Endothelial cell of umbilical vein (primary cell): Measurements from ENCODE around the gene CRY1. TPM values are rescaled to one million over a fixed set of nuclear protein-coding genes. Genes with fewer than 3 reads are reported as not detected.
"Not testable (repeated sequence)": the region's sequence is repeated elsewhere in the genome, so short reads cannot be mapped to it uniquely, and the experiment has no call there.

ENCODE experiments used
- BruUV-seq: library from RNA; stranded (reverse); fragments of 400-500 nt; replicated peaks from 2 replicates; lab custom pipeline; 2021; lab: Mats Ljungman, UMichigan
- CTCF ChIA-PET: fragments of 300-600, 350-600 bp; sonication (Branson Sonifier 250); formaldehyde crosslinking; loops from one replicate; lab custom pipeline; 2021; ENCODE audit warnings: antibody characterized with exemption, inconsistent platforms; lab: Charles Lee
- POLR2A ChIA-PET: fragments of 300-600, 350-600 bp; sonication (Branson Sonifier 250); formaldehyde crosslinking; loops from one replicate; lab custom pipeline; 2021; ENCODE audit warnings: antibody characterized with exemption, inconsistent platforms; lab: Charles Lee
- DNase-seq: peaks from one replicate; pipeline ENCODE4 v3.0.0-alpha.2; 2011; ENCODE audit warnings: low read depth, low spot score
- FAIRE-seq: peaks from 2 replicates; lab custom pipeline; 2011; peaks lifted over from hg19 to GRCh38; lab: Jason Lieb, UNC
- H2AFZ ChIP-seq: 2 replicates; pipeline ENCODE4 v1.6.0; 2012; ENCODE audit warnings: low read depth, low read length, control low read depth, inconsistent platforms
- H3K27ac ChIP-seq: 2 replicates; pipeline ENCODE4 v1.5.1; 2011; ENCODE audit warnings: low read depth, mild to moderate bottlenecking, control low read depth, low read length, moderate library complexity; ENCODE audit not compliant: insufficient read depth
- H3K27me3 ChIP-seq, 2 experiments: 2 replicates each; pipeline versions ENCODE4 v1.6.0 to v1.6.1; 2011; ENCODE audit warnings: low read length in 2 of 2, mixed read lengths in 1 of 2; ENCODE audit not compliant: control insufficient read depth in 2 of 2, insufficient read depth in 2 of 2
- H3K36me3 ChIP-seq, 2 experiments: 2 replicates in 1 of 2; 3 replicates in 1 of 2; pipeline ENCODE4 v1.5.1; 2011; ENCODE audit warnings: low read length in 2 of 2, mild to moderate bottlenecking in 1 of 2, moderate library complexity in 1 of 2; ENCODE audit not compliant: control insufficient read depth in 2 of 2, insufficient read depth in 2 of 2; ENCODE audit errors: extremely low read depth in 1 of 2
- H3K4me1 ChIP-seq: 3 replicates; pipeline ENCODE4 v1.5.1; 2011; ENCODE audit warnings: mild to moderate bottlenecking, low read length; ENCODE audit not compliant: control insufficient read depth, insufficient read depth; ENCODE audit errors: extremely low read depth
- H3K4me2 ChIP-seq: 2 replicates; pipeline ENCODE4 v1.6.1; 2011; ENCODE audit warnings: low read length, control low read depth, mixed read lengths; ENCODE audit not compliant: insufficient read depth
- H3K4me3 ChIP-seq, 3 experiments: fragments of 200-600 bp in 1 of 3; sonication (generic), shearing (Covaris generic) in 1 of 3; replicated peaks in 1 of 3; 2 replicates each; pipeline ENCODE4 v1.5.1; 2011 to 2016; ENCODE audit warnings: control low read depth in 3 of 3, low read length in 3 of 3, mild to moderate bottlenecking in 2 of 3, inconsistent platforms in 1 of 3, low read depth in 1 of 3, moderate library complexity in 1 of 3; ENCODE audit not compliant: insufficient read depth in 1 of 3
- H3K79me2 ChIP-seq: 2 replicates; pipeline ENCODE4 v1.6.0; 2012; ENCODE audit warnings: low read length, inconsistent platforms; ENCODE audit not compliant: control insufficient read depth, insufficient read depth
- H3K9ac ChIP-seq: replicated peaks from 2 replicates; pipeline ENCODE3; 2011; ENCODE audit warnings: low read length, control low read depth; ENCODE audit not compliant: insufficient read depth; ENCODE audit errors: extremely low read depth
- H3K9me1 ChIP-seq: replicated peaks from 3 replicates; pipeline ENCODE4 v1.6.0; 2011; ENCODE audit warnings: mild to moderate bottlenecking, low read length; ENCODE audit not compliant: control insufficient read depth, insufficient read depth; ENCODE audit errors: extremely low read depth
- H3K9me3 ChIP-seq: replicated peaks from 2 replicates; pipeline ENCODE4 v1.5.1; 2012; ENCODE audit warnings: low read length, inconsistent platforms; ENCODE audit not compliant: control insufficient read depth, insufficient read depth
- H4K20me1 ChIP-seq: replicated peaks from 2 replicates; pipeline ENCODE3; 2011; ENCODE audit warnings: mild to moderate bottlenecking, low read length; ENCODE audit not compliant: control insufficient read depth, insufficient read depth; ENCODE audit errors: extremely low read depth
- CTCF ChIP-seq, 2 donors: IDR thresholded peaks; 1 replicate in 1 of 2; 2 replicates in 1 of 2; pipeline ENCODE4 v1.5.1; 2011; ENCODE audit warnings: low read length in 2 of 2, mild to moderate bottlenecking in 2 of 2, moderate library complexity in 2 of 2, control low read depth in 1 of 2, inconsistent platforms in 1 of 2, low read depth in 1 of 2; ENCODE audit not compliant: insufficient read depth in 1 of 2; ENCODE audit errors: extremely low read depth in 1 of 2
- EZH2 ChIP-seq: IDR thresholded peaks from 2 replicates; pipeline ENCODE4 v1.6.1; 2012; ENCODE audit warnings: borderline replicate concordance, low read depth, mild to moderate bottlenecking, moderate library complexity, low read length, inconsistent platforms; ENCODE audit not compliant: severe bottlenecking
- FOS ChIP-seq: IDR thresholded peaks from 2 replicates; pipeline ENCODE4 v1.6.1; 2011; ENCODE audit warnings: mild to moderate bottlenecking, low read length, moderate library complexity, borderline replicate concordance; ENCODE audit not compliant: insufficient read depth
- GATA2 ChIP-seq: IDR thresholded peaks from 2 replicates; pipeline ENCODE4 v1.7.0; 2011; ENCODE audit warnings: low read depth, mild to moderate bottlenecking, moderate library complexity, mixed read lengths, low read length; ENCODE audit not compliant: insufficient read length, insufficient read depth
- JUN ChIP-seq: IDR thresholded peaks from 2 replicates; pipeline ENCODE4 v1.6.1; 2011; ENCODE audit warnings: borderline replicate concordance, low read depth; ENCODE audit not compliant: insufficient read length, insufficient read depth
- MAX ChIP-seq: IDR thresholded peaks from 2 replicates; pipeline ENCODE4 v1.6.1; 2011; ENCODE audit not compliant: insufficient read depth, insufficient read length
- MYC ChIP-seq: IDR thresholded peaks from one replicate; pipeline ENCODE4 v1.6.1; 2011; ENCODE audit warnings: mild to moderate bottlenecking, low read depth, low read length
- POLR2A ChIP-seq: IDR thresholded peaks from 2 replicates; pipeline ENCODE4 v1.6.1; 2012; ENCODE audit warnings: low read depth, mild to moderate bottlenecking, control low read depth, low read length
- POLR2AphosphoS5 ChIP-seq: IDR thresholded peaks from 2 replicates; pipeline ENCODE4 v1.6.1; 2012; ENCODE audit warnings: low read depth, mild to moderate bottlenecking, control low read depth, low read length, moderate library complexity; ENCODE audit not compliant: insufficient read depth
- dilution Hi-C: fragments of 300-500 bp; cut with MboI; formaldehyde crosslinking; loops from one replicate; pipeline ENCODE4 v1.15.0; 2019; ENCODE audit warnings: low sequenced_read_pairs; ENCODE audit not compliant: extremely low pct_ligation_motif_present
- intact Hi-C: fragments of 100-400 bp; cut with micrococcal nuclease; formaldehyde crosslinking; loops from one replicate; pipeline ENCODE4 v1.10.0; 2022
- polyA plus RNA-seq, 4 experiments: library from polyadenylated mRNA; depleted of rRNA in 3 of 4; stranded (reverse) in 3 of 4; unstranded in 1 of 4; fragments of >200 nt; gene quantifications; 2 replicates each; pipeline versions ENCODE4 v1.2.1 to v1.2.3, GENCODE V29; 2011 to 2012; ENCODE audit warnings: missing spikeins in 1 of 4
- total RNA-seq: library from RNA; stranded (reverse); gene quantifications from 2 replicates; pipeline ENCODE4 v1.2.3, GENCODE V29; 2021

Gene CRY1
- total and polyA plus RNA-seq, 2 donors (not counting 3 experiments of a cell fraction or from before 2014, with no cell fraction given), result 11.4 to 21.0 TPM

GRCh38 chr12:106997916-106998315 is 95.4 kb downstream of the CRY1 start:
- TF ChIP-seq MYC, result no peak
- no peak for TF ChIP-seq JUN
- no peak for TF ChIP-seq CTCF (IDR thresholded peaks at IDR 0.05; ENCODE audit: extremely low read depth in 1 of 2, insufficient read depth in 1 of 2, low read depth in 1 of 2, low read length in 2 of 2)
- no peak for TF ChIP-seq EZH2
- no peak for TF ChIP-seq POLR2AphosphoS5
- TF ChIP-seq FOS, result no peak
- TF ChIP-seq GATA2, result no peak
- TF ChIP-seq POLR2A, result no peak
- TF ChIP-seq MAX, result no peak
- H3K27me3 ChIP-seq, result no peaks in the 10 kb centered on the region
- H3K27ac ChIP-seq, result no peak overlapping the region
- DNase-seq (no peak), FAIRE-seq (no peak)
- intact Hi-C loops (no loop called here), dilution Hi-C loops (no loop called here)
- no peaks in the 10 kb centered on the region for H3K4me1 ChIP-seq
- ChIA-PET POLR2A (no interaction called here), CTCF (interaction anchor here (2.4 kb wide), 1 partner anchor 10 kb away, joined by 8 read pairs; the partner anchor contains the start of gene MTERF2)
- no peak overlapping the region for H2AFZ ChIP-seq
- H3K36me3 ChIP-seq, result peaks cover 0 to 2% of the 10 kb centered on the region in 2 experiments
- H3K79me2 ChIP-seq, result no peaks in the 10 kb centered on the region
- no TSS peak for BruUV-seq
- H3K4me3 ChIP-seq, result no peak overlapping the region
- no peak overlapping the region for H3K4me2 ChIP-seq
- H3K9me1 ChIP-seq, result no peaks in the 10 kb centered on the region
- H3K9me3 ChIP-seq, result no peaks in the 10 kb centered on the region
- H3K9ac ChIP-seq, result no peak overlapping the region
- H4K20me1 ChIP-seq, result no peaks in the 10 kb centered on the region

GRCh38 chr12:106996102-106996501 is 97.2 kb downstream of the CRY1 start:
- H3K27me3 ChIP-seq, BruUV-seq, H3K4me1 ChIP-seq, H3K9ac ChIP-seq, DNase-seq, CTCF ChIA-PET, H3K79me2 ChIP-seq, dilution Hi-C loops, H3K9me1 ChIP-seq, intact Hi-C loops, H3K4me3 ChIP-seq, H3K27ac ChIP-seq, H2AFZ ChIP-seq, H3K36me3 ChIP-seq, H4K20me1 ChIP-seq, H3K9me3 ChIP-seq, H3K4me2 ChIP-seq, FAIRE-seq, POLR2A ChIA-PET: not testable (repeated sequence)
